ENCODE results near the gene IRAK1. TPM values are rescaled to one million over a fixed set of nuclear protein-coding genes. Genes with fewer than 3 reads are reported as not detected.

Gene IRAK1
- polyA plus RNA-seq (2013, experiment 1 of 2; ENCODE audit: insufficient read length) = 180 TPM
- polyA plus RNA-seq (2013, experiment 2 of 2; ENCODE audit: insufficient read length) = 146 TPM

- peak; percentile 70 for DNase-seq
These were observed at the start of gene IRAK1 for GRCh38 chrX:154019633-154020528. TSS of gene IRAK1 (minus strand) at chrX:154019902. CDS start at chrX:154019812, 90 bp downstream.

- DNase-seq = no peak
These were observed 48.9 kb upstream of the IRAK1 start for GRCh38 chrX:154068560-154068959.

- DNase-seq = no peak
These were observed 45.1 kb upstream of the IRAK1 start for GRCh38 chrX:154064637-154065435.

- no peak for DNase-seq
These were observed 43.5 kb upstream of the IRAK1 start for GRCh38 chrX:154063234-154063633.

DNA sequence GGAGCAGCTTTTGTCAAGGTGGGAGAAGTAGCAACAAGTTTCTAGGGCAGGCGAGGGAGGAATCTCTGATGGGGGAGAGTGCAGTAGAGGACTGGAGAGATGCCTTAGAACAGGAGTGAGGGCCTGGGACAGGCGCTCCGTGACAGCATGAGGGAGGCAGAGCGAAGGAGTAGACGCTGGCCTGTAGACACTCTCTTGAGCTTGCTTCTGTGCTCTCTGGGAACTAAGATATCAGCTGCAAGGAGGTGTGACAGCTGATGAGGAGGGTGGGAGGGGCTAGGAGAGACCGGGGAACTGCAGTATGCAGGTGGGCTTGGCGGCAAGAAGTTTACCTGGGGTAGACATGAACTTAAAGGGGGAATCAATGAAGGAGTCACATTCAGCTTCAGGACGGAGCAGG lies 42.1 kb upstream of the IRAK1 start:
- DNase-seq = no peak

DNA sequence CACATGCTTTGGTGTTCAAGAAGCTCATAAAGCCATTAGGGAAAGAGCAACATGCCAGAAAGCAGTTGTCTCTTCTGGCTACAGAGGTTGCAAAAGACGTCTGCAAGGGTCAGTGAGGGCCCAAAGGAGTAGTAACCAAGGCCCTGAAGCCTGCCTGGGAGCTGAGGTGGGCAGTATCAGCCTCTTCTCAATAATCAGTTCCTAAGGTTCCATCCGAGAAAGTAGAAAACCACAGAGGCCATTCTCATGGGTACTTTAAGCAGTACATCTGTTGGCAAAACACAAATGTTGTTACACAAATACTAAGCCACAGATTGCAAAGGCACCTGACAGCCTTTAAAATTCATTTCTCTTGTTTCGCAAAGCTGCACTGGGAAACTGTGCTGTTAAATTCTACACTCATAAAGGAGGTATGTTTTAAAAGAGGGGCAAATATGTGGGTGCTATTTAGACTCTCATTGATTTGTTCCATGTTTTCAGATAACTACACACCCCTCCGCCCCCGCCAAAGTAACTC lies 40.1 kb upstream of the IRAK1 start:
- no peak for DNase-seq

DNA sequence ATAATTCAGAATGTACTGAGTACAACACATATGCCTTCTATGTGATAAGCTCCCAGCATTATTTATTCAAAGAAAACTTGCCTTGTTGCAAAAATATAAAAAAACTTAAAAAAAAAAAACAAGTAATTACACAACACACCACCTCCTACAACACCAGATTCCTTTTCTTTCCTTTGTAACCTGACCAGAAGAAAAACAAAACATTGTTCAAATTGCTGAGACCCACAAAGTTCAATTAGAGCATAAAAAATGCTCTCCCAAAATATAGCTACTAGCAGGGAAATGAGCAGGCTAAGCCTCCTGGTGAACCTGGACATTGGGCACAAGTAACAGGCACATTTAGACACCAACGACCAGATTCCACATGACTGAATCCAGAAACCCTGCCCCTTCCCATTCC lies 39.5 kb upstream of the IRAK1 start:
- no peak for DNase-seq

DNA sequence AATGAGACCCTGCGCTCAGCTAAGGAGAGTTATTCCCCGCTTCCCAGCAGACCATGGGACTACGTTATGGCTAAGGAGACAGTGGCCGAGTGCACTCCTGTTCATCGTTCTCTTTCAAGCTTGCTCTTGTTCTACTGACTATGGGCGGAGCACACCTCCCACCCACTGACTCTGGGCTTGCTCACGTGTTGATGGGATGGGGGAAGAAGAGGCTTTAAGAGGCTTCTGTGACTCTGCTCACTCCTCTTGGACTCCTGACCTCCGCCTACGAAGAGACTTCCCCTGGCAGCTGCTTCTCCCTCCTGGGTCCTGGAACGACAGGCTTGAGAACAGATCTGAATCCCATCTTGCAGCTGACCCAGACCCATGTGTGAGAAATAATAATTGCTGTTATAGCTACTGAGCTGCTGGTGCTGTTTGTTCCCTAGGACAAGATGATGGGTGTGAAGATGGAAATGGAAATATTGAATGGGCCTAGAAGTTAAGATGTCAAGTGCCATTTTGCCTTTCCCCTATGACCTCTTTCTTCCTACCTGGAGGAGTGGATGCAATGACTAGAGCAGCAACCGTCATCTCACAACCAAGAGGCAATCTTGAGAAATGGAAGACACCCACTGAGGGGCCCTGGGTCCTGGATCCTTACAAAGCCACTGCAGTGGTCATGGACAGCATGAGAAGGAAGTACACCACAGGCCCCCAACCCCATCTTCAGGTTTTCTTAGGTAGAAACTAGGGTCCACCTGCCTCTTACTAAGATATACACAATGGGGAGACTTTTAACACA lies 38.7 kb upstream of the IRAK1 start:
- no peak for DNase-seq

DNA sequence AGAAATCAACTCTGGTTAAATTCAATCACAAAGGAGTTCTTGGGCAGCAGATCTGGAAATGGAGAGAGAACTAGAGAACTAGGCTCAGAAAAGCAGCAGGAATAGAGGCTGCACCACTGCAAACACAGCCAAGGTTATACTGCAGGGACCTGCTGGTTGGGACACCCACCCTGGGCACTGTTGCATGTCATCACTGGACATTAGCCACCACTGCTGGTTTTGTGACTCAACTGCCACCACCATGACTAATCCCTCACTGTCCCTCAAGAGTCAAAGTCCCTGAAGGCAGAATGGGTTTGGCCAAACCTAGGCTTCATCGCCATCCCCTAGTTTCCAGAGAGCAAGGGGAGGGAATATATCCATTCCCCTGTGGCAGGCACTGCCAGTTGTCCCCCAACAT lies 38.1 kb upstream of the IRAK1 start:
- peak; percentile 8 for DNase-seq

GRCh38 chrX:154056770-154057241 lies 37.1 kb upstream of the IRAK1 start:
- DNase-seq = no peak

GRCh38 chrX:154051201-154051810 lies 31.6 kb upstream of the IRAK1 start:
- peak; percentile 59 for DNase-seq

GRCh38 chrX:154050113-154050495 lies 30.4 kb upstream of the IRAK1 start:
- DNase-seq = peak; percentile 17

GRCh38 chrX:154049209-154050112 lies 29.8 kb upstream of the IRAK1 start:
- DNase-seq = no peak

- no peak for DNase-seq
These were observed 28.7 kb upstream of the IRAK1 start for GRCh38 chrX:154048398-154048797.

DNA sequence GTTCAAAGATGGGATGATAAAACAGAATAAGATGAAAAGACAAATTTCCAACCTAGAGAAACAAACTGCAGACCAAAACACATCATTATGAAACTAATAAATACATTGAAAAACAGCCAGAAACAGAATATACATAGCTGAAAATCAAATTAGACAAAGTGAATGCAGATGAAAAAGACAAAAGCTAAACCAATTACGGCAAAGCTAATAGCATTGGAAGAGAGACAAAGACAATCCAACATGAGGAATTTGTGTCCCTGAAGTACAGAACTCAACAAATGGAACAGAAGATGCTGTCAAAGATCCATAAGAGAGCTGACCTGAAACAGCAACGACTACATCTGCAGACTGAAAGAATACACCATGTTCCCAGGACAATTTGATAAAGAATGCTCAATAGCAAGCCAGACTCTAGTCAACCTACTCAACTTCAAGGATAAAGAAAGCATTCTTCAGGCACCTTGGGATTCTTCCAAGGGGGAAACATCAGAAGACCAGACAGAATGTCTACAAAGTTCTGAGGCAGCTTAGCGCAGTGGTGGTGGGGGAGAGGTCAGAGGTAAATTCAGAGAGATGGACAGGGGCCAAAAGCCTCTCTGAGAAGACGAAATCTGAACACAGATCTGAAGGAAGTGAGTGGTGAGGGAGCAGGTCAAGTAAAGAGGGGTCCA lies 27.4 kb upstream of the IRAK1 start:
- no peak for DNase-seq

GRCh38 chrX:154046031-154046781 lies 26.5 kb upstream of the IRAK1 start:
- peak; percentile 92 for DNase-seq

DNA sequence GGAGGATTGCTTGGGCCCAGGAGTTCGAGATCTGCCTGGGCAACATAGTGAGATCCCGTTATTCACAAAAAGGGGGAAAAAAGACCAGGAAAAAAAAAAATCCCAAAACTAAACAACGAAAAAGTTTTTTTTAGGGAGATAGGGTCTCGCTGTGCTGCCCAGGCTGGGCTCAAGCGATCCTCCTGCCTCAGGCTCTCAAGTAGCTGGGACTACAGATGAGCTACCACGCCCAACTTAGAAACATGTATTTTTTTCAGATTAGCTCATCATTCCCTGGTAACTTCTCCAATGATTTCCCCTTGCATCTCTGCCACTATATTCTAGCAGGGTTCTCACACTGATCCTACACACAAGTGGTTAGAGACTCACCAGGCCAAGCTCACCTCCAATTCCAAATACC lies 24.4 kb upstream of the IRAK1 start:
- DNase-seq = no peak

- DNase-seq = peak; percentile 65
These were observed 23.5 kb upstream of the IRAK1 start for GRCh38 chrX:154043003-154043763.

DNA sequence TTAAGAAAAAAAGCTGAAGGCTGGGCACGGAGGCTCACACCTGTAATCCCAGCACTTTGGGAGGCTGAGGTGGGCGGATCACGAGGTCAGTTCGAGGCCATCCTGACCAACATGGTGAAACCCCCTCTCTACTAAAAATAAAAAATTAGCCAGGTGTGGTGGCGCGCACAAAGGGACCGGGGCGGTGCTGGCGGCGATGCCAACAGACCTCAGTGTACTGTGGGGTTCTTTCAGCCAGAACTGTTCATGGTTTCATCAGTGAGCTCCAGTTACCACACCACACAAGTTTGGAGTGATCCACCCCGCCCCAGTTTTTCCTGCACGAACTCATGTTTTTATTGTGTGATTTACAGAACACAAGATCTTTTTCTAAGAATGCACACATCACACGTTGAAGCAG lies 21.2 kb upstream of the IRAK1 start:
- DNase-seq = no peak
